Astrocyte (in vitro differentiated cells and primary cell): ENCODE data around the gene DYSF.

ENCODE experiments used
- CTCF ChIP-seq: IDR thresholded peaks from 2 replicates; pipeline ENCODE4 v1.5.1; 2011; ENCODE audit warnings: low read depth, mild to moderate bottlenecking, inconsistent platforms, low read length, moderate library complexity; ENCODE audit not compliant: insufficient read depth
- EZH2 ChIP-seq: IDR thresholded peaks from 2 replicates; pipeline ENCODE4 v1.6.1; 2012; ENCODE audit warnings: mild to moderate bottlenecking, low read length, inconsistent platforms; ENCODE audit not compliant: insufficient read depth

GRCh38 chr2:71554028-71554705, 100.8 kb downstream of the DYSF start:
- no peak for TF ChIP-seq CTCF
- no peak for TF ChIP-seq EZH2
